Kasumi-1 (cell line): Measurements from ENCODE around the gene LIN28B.
"Not testable (repeated sequence)": the region's sequence is repeated elsewhere in the genome, so short reads cannot be mapped to it uniquely, and the experiment has no call there.

Source experiments
- DNase-seq, 2 experiments: peaks; one replicate each; lab custom pipeline; 2025; lab: John Stamatoyannopoulos, UW

The LIN28B gene

DNA sequence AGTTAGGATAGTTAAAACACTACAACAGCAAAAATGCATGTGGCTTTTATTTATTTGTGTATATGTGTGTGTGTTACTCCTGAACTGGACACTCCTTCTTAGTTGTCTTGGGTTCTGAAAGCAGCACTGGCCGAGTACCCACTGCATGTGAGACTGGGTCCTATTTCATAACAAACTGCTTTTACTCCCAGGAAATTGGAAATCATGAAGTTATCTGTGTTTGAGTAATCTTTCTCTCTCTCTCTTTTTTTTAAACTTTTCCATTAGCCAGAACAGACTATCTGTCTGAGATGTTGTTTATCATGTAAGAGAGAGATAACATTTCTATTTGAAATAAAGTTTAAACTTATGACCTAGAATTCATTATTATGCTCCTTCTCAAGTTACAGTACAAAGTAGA lies 110.4 kb downstream of the LIN28B start:
- DNase-seq = no peak

DNA sequence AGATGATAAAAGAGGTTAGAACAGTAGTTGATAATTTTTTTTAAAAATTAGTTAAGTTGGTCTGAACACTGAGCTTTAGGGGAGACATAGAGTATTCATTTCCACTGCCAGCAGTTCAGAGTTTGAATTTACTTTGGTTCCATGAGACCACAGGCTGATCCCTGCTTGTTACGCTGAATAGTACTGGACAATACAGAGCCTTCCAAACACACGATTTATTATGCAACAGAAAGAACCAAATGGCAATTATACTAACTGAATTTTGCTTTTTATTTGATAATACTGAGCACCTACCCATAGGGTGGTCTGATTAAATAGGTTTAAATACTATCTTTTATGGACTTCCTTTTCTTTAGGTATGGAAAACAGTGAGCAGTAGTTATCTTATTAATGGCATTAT lies 111.5 kb downstream of the LIN28B start:
- DNase-seq = no peak

DNA sequence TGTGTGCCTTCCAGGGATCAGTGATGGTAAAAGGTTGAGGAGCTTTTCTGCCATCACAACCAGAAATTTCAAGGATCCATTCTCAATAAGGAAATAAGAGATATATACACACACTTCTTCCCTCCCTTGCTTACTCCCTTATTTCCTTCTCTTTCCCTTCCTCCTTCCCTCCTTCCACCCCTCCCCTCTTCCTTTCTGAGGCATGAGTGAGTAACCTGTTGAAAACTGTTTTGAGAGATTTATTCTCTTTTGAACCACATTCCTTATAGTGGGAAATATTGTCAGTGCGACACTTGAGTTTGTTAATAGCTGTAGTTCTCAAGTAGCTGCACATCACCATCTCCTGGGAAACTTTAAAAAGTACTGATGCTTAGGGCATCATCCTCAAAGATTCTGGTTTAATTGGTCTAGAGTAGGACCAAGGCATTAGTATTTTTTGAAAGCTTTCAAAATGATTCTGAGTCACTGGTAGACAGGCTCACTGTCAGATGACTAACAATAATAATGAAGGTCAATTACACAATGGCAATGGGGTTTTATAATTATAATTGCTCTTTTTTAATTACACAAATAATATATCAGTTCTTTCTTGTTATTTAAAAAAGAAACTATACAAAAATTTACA lies 113.0 kb downstream of the LIN28B start:
- no peak for DNase-seq

DNA sequence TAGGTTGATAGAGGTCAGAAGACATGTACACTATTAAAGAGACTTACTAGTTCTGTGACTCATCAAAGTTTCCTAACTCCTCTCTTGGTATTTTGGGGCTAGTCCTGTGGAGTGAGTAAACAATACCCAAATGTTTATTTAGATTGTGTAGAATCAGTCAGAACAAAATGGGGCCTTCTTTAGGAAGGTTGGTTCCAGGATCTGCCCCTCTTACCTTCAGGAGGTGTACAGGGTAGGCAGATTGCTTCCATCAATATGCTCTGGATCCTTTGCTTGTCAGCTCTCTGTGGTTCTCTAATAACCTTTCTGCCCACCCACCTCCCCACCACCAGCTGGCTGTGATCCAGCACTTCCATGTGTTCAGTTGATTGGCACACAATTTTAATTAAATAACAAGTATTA lies 115.9 kb downstream of the LIN28B start:
- DNase-seq = no peak

DNA sequence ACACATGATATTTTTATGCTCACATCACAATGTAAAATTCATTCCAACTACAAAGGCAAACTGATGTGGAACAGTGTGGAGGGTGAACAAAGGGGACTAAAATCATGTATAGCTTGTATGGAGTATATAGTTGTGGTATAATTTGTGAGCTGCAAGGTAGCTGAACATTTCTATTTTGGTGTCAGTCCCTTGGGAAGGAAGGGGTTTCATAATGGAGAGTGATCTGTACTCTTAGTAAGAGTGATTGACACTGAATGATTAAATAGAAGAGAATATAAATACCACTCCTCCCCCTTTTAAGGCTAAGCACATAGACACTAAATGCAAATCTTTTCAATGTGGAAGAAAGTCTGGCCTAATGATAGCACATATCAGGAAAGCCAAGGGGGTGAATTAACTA lies 118.3 kb downstream of the LIN28B start:
- no peak for DNase-seq

DNA sequence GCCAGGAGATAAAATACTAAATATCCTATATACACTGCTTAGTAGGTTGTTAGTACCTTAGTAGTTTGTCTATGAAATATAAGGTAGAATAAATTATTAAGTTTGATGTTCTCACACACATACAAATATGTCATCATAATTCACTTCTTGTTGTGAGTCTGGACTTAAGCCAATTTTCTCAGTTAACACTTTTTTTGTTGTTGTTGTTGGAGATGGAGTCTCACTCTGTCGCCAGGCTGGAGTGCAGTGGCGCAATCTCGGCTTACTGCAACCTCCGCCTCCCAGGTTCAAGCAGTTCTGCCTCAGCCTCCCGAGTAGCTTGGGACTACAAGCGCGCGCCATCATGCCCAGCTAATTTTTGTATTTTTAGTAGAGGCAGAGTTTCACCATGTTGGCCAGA lies 119.5 kb downstream of the LIN28B start:
- DNase-seq = not testable (repeated sequence)

DNA sequence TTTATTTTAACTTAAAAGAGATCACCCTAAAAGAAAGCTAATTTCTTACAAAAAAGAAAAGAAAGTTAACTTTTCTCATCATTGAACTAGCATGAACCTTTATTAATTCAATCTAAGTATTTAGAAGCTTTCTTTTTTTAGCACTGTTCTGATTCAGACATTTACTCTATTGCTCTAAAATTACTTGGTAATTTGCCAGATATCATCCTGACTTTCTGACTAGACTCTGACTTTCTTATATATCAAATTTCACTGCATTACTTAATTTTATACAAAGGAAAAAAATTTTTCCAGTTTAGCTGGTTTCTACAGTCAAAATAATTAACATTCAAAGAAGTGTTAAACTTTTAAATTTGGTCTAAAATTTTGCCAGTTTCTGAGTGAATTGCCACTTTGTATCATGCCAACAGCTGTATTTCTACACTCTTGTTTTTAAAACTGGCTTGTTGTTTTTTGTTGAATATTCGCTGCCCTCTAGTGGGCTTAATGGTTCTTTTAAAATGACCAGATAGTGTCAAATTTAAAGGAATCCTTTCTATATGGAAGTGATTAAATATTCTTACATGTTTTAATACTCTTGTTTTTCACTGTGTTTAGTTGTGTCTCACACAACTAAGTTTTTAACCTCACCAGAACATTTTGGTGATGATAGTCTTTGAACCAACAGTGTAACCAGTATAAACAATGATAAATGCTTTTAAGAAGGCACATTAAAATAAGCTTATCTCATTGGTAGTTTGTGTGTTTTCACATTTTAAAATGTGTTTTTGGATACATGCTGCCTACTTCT lies 120.9 kb downstream of the LIN28B start:
- DNase-seq = peak; percentile 62 to 68

DNA sequence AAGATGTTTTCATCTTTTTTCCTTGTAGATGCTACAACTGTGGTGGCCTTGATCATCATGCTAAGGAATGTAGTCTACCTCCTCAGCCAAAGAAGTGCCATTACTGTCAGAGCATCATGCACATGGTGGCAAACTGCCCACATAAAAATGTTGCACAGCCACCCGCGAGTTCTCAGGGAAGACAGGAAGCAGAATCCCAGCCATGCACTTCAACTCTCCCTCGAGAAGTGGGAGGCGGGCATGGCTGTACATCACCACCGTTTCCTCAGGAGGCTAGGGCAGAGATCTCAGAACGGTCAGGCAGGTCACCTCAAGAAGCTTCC lies 121.4 kb downstream of the LIN28B start:
- no peak for DNase-seq

DNA sequence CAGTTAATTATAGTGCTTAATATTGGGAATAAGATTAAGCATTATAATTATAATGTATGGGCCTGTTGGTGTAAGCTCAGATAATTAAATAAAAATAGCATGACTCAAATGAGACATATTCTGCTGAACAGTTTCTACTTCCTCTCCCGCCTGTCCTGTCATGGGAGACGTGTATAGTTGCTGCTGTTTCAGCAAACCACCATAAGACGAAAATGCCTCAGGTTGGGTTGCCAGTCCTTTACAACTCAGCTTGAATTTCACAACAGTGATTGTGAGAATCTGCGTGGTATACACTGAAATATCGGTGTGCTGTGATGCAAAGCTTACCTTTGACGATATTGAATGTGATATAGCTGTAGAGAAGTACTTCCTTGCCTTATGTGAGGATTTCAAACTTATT lies 123.4 kb downstream of the LIN28B start:
- DNase-seq = no peak

DNA sequence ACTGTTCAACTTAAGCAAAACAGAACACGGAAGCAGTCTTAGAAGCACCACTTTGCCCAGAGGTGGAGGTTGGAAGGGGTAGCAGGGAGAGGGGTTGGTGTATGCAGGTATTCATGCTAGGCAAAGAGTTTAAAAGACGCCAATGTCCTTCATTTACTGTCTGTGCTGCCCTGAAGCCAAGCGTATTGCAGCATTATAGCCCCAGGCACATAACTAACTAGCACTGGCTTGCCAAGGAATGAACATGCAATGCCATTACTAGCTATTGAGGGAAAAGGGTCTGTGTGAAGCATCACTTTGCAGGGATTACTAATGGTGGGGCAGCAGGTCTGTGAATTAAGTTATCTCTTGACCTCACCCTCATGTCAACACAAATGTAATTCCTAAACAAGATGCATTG lies 124.8 kb downstream of the LIN28B start:
- not testable (repeated sequence) for DNase-seq

DNA sequence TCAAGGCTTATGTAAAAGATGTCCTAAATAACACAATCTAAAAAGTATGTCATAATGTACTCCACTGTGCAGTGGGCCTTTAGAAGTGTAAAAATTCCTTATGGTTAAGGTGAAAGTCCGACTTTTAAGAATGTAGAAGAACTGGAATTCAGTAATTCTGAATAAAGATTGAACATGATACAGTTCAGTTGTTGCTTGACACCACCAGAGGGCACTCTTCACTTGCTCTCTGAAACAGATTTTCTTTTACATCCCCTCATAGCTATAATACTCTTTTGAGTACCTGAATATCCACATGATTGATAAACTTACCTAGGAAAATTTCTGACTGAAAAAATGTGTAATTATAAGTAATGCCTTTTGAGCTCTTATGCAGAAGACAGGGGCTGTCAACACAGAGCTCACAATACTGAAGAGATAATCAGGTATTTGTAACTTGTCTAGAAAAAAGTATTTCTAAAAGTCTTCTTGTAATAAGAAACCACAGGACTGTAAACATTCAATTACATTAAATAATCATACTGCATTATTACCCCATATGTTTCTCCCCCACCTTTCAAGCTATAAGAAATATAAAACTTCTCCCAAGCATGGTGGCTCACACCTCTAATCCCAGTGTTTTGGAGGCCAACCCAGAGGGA lies 130.8 kb downstream of the LIN28B start:
- DNase-seq = peak; percentile 77 to 81

DNA sequence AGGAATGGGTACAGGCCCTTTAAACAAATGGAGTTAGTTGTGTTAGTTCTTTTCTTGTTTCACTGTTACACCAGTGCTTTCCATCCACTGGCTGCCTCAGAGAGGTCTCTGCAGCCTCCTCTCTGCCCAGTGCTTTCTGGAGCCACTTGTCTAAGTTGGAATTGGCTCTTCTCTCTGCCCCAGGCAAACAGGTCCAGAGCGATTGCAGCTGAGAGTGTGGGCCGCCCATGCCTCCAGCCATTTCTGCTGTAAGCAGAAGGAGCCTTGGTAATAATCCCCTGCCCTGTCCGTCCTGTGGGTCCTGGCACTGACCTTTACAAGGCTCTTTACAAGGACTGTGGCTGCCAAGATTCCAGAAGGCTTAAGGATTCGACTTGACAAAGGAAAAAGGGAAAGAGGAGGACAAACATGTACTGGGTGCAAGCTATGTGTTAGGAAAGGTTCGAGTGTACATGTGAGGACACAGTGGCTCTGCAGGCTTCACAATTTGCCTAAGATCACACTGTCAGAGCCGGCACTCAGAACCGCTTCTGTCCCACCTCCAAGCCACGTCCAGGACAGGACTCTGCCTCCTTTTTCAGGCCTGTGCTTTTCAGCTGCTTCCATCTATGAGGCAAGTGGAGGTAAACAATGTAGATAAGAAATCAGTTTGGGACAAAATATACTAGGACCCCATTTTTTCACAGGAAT lies 134.4 kb downstream of the LIN28B start:
- DNase-seq = no peak

DNA sequence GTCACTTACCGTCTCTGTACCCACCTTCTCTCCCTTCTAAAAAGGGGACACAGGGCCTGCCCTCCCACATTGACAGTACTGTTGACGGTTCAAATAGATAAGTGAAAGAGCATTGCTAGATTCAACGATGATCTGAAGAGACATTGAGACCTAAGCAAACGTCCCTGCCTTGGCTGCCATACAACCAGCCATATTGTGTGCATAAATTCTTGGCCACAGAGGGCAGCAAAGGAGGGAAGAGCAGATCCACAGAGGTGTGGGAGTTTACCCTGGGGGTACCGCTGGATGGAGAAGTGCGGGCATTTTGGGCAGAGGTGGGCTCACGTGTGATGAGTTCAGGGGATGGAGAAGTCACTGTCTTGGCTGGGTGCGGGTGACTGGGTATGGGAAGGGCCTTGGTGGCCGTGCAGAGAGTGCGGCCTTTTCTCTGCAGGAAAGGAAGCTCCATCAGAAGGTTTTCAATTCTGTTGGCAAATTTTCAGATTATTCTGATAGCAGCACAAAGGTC lies 137.3 kb downstream of the LIN28B start:
- no peak for DNase-seq

DNA sequence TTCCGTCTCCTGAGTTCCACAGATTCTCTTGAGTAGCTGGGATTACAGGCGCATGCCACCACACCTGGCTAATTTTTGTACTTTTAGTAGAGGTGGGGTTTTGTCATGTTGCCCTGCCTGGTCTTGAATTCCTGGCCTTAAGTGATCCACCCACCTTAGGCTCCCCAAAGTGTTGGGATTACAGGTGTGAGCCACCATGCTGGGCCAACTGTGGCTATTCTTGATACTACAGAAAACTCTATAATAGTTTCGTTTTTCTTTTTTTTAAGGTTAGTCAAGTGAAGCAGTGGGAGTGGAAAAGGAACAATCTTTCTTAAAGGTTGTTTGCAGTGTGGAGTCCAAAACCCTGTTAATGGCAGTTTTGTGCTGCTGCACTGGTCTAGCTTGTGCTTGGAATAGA lies 138.2 kb downstream of the LIN28B start:
- no peak for DNase-seq

DNA sequence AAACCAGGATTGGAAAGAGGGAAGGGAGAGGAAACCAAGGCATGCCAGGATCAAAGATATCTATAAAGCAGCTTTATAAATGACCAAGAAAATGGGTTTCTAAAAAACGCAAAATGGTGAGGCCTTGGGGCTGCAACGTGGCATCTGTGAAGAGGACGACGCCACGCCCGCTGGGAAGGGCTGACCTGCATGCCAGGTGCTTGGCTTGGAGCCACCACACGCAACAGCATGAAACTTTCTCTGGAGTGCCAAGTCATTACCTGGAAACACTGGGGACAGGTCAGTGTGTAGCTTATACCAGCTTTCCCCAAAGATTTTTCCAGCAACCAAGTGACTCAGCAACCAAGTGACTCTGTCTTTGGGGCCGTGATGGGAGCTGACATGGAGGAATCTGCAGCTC lies 140.4 kb downstream of the LIN28B start:
- no peak for DNase-seq

DNA sequence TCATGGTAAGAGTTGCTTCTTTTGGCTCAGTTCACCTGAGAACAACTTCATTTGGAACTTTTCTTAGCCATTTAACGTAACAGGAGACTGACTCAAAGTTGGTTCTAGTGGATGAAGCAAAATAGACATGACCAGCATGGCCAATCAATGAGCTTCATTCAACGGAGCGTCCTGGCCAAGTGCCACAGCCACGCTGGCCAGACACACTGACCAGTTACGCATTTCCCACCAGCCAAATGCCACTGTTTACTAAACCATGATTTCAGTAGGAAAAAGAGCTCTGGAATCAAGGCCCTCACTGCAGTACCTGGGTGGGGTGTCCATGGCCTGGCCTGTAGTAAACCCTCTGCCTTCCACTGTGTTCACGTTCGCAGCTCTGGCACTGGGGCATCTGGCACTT lies 142.5 kb downstream of the LIN28B start:
- DNase-seq = no peak

DNA sequence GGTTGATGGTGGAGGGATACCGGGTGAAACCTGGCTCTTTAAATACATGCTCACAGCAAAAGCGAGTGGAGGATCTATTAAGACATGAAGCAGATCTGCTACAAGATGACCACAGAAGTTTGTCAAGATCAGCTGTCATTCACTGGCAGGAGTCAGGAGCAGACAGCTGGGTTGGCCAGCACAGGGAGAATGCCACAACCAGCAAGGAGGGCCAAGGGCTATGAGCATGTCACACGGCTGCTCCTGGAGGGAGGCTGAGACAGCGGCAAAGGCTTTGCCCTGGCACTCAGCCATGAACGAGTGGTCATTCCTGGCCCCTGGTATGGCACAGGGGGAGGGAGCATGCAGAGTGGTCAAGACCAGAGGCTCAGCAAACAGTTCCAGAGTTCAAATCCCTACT lies 145.3 kb downstream of the LIN28B start:
- no peak for DNase-seq

DNA sequence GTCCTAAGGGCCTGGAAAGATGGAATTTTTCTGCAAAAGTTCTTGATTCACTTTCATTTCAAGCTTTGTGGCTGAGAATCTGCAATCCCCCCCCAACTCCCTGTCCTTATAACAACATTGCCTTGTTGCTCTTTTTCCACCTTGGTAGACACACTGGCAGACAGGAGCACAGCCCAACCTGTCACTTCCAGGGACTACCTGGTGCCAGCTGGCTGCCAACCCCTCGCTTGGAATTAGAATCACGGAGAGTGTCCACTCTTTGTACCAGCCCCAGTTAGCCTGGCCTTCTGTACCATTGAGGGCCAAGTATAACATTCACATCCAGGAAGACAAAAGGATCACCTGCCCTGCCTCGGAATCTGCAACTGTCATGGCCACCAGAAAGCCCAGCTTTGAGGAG lies 148.2 kb downstream of the LIN28B start:
- no peak for DNase-seq

DNA sequence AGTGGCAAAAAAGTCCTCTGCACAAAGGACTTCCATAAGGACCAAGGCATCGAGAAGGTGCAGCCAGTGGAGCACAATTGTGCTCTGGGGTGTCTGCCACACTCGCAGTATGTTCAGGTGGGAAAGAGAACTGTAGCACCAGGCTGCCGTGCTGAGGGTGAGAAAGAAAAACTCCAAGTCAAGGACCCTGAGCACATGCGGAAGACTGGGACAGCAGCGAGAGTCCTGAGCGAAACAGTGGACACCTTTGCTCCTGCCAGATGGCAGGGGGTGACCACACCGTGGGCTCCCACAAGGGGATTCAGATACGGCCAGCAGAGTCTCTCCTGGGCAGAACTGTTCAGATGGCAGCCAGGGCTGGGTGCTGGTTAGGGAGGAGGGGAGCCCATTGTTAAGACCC lies 149.4 kb downstream of the LIN28B start:
- no peak for DNase-seq

DNA sequence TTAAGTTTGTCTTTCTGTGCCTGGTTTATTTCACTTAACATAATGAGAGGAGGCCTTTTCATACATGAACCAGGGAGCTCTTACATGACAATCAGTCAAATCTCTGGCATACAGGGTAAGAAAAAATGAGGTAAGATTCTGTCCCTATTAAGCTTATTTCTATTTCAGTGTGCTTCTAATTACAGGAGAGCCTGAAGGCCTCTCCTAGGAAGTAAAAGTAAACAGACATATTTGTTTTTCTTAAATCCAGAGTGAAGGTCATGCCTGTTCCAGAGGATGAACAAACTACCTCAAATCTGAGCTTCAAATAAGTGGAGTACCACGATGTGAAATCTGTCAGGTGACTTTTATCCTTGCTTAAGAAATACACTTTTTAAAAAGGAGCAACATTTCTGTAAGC lies 150.3 kb downstream of the LIN28B start:
- no peak for DNase-seq

DNA sequence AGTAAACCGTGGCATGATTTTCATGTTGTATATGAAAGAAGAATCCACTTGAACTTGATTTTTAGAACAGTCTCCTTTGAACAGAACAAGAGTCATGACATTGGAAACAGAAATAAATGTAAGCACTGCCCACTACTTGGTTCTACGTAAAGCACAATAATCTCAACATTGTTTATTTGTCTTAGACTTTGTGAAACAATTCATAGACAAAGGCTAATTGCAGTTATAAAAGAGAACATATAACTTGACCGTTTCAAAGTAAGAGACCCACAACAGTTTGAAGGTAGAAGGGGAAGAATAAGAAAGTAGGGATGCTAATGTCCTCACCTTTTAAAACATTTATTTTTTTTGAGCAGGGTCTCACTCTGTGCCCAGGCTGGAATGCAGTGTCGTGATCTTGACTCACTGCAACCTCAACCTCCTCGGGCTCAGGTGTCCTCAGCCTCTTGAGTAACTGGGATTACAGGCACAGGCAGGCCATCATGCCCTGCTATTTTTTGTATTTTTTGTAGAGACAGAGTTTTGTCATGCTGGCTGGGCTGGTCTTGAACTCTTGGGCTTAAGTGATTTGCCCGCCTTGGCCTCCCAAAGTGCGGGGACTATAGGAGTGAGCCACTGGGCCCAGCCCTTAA lies 151.8 kb downstream of the LIN28B start:
- DNase-seq = no peak
